Fibroblast of pulmonary artery (primary cell): Measurements from ENCODE around the gene TMEM150A.

Experiments used
- DNase-seq: peaks from one replicate; pipeline ENCODE4 v3.0.0-alpha.2; 2010; ENCODE audit warnings: low read depth
- H3K4me3 ChIP-seq: replicated peaks from 2 replicates; pipeline ENCODE4 v1.5.1; 2011; ENCODE audit warnings: low read depth, mild to moderate bottlenecking, control low read depth, low read length, moderate library complexity
- CTCF ChIP-seq: IDR thresholded peaks from 2 replicates; pipeline ENCODE4 v1.5.1; 2011; ENCODE audit warnings: mild to moderate bottlenecking, control low read depth, low read length, inconsistent platforms; ENCODE audit errors: missing control alignments

Gene TMEM150A

DNA sequence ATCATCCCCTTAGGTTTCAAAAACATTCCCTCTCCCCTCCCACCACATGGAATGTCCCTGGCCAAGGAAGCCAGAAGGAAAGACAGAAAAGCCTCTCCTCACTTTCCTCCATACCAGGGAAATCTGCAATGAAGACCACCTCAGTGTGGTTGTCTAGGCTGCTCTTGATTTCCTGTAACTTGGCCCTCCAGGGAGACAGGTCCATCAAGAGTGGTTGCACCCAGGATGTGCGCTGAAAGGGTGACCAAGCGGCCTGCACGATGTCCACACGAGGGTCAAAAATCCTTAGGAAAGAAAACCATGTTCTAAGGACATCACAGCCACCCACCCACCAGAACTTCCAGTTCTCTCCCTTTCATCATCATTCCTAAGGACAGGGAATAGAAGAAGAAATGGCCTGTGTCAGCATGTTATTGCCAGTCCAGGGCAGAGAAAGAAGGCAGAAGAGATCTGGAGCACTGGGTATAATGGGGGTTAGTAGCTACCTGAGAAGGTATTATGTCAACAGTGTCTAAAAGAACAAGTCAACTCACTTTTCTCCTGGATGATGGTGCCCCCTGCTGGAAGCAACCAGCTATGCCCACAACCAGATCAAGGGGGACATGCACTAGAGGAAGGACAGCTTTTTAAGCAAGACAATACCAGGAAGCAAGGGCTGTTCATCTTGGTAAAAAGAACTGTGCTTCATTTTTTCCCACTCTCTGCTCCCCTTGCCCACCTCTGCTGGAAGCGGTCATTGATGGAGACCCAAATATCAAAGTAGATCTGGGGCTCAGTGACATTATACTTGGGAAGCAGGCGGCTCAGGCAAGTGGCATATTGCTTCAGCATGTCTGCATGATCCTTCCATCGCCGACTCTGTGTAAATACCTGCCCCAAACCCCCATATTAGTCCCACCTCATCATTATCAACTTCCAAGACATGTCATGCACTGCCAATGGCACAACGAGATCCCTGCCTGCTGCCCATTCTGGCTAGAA is 50.5 kb downstream of the TMEM150A start:
- TF ChIP-seq CTCF = peak; percentile 96
- DNase-seq = peak; percentile 85
- no peak overlapping the region for H3K4me3 ChIP-seq

GRCh38 chr2:85550486-85550885 is 52.0 kb downstream of the TMEM150A start:
- no peak for DNase-seq
- TF ChIP-seq CTCF = no peak
- H3K4me3 ChIP-seq = no peak overlapping the region

- no peak overlapping the region for H3K4me3 ChIP-seq
- peak; percentile 94 for DNase-seq
- TF ChIP-seq CTCF = no peak
These were observed 52.7 kb downstream of the TMEM150A start for GRCh38 chr2:85549826-85550225.

GRCh38 chr2:85549095-85549494 is 53.4 kb downstream of the TMEM150A start:
- no peak overlapping the region for H3K4me3 ChIP-seq
- DNase-seq = no peak
- TF ChIP-seq CTCF = no peak

GRCh38 chr2:85548608-85548900 is 53.9 kb downstream of the TMEM150A start:
- no peak for TF ChIP-seq CTCF
- H3K4me3 ChIP-seq = no peak overlapping the region
- no peak for DNase-seq
